Measurements from ENCODE around the gene VPS35L. TPM values are rescaled to one million over a fixed set of nuclear protein-coding genes. Genes with fewer than 3 reads are reported as not detected.

VPS35L gene
- total RNA-seq, 1 donor from 2014 or later = 62.8 TPM

GRCh38 chr16:19717741-19718623 is 162.5 kb downstream of the VPS35L start, which contains the start of the genes IQCK and KNOP1:
IQCK (plus strand) TSS chr16:19718271; CDS start chr16:19718307, 36 bp downstream.
KNOP1 (minus strand) TSS chr16:19718227; CDS start chr16:19715035, 3,192 bp downstream.
- DNase-seq (ENCODE audit: low read depth) = peak; percentile 71
- Histone ChIP-seq H3K36me3 (ENCODE audit: control insufficient read depth, insufficient read depth, low read length) (peaks cover 2% of the 10 kb centered on the region), H3K27me3 (ENCODE audit: control insufficient read depth, insufficient read depth, low read length) (no peaks in the 10 kb centered on the region), H3K4me3 (ENCODE audit: low read depth, low read length) (peak within 1 kb of the TSS; percentile 99)
- TF ChIP-seq CTCF (IDR thresholded peaks at IDR 0.05; ENCODE audit: insufficient read depth, low read length, poor library complexity, severe bottlenecking) = no peak

GRCh38 chr16:19718624-19718965 is 163.1 kb downstream of the VPS35L start:
- peaks cover 2% of the 10 kb centered on the region for H3K36me3 ChIP-seq (ENCODE audit: control insufficient read depth, insufficient read depth, low read length)
- peak overlapping the region; percentile 99 for H3K4me3 ChIP-seq (ENCODE audit: low read depth, low read length)
- DNase-seq (ENCODE audit: low read depth) = no peak
- no peak for TF ChIP-seq CTCF (IDR thresholded peaks at IDR 0.05; ENCODE audit: insufficient read depth, low read length, poor library complexity, severe bottlenecking)
- H3K27me3 ChIP-seq (ENCODE audit: control insufficient read depth, insufficient read depth, low read length) = no peaks in the 10 kb centered on the region

GRCh38 chr16:19722269-19722952 is 166.9 kb downstream of the VPS35L start:
- no peak for TF ChIP-seq CTCF (IDR thresholded peaks at IDR 0.05; ENCODE audit: insufficient read depth, low read length, poor library complexity, severe bottlenecking)
- H3K4me3 ChIP-seq (ENCODE audit: low read depth, low read length) = no peak overlapping the region
- no peaks in the 10 kb centered on the region for H3K36me3 ChIP-seq (ENCODE audit: control insufficient read depth, insufficient read depth, low read length)
- DNase-seq (ENCODE audit: low read depth) = no peak
- H3K27me3 ChIP-seq (ENCODE audit: control insufficient read depth, insufficient read depth, low read length) = no peaks in the 10 kb centered on the region

- H3K27me3 ChIP-seq (ENCODE audit: control insufficient read depth, insufficient read depth, low read length) = no peaks in the 10 kb centered on the region
- no peaks in the 10 kb centered on the region for H3K36me3 ChIP-seq (ENCODE audit: control insufficient read depth, insufficient read depth, low read length)
- no peak for TF ChIP-seq CTCF (IDR thresholded peaks at IDR 0.05; ENCODE audit: insufficient read depth, low read length, poor library complexity, severe bottlenecking)
- no peak for DNase-seq (ENCODE audit: low read depth)
- H3K4me3 ChIP-seq (ENCODE audit: low read depth, low read length) = no peak overlapping the region
Measured at GRCh38 chr16:19722981-19723380, 167.5 kb downstream of the VPS35L start.

- Histone ChIP-seq H3K4me3 (ENCODE audit: low read depth, low read length) (no peak overlapping the region), H3K36me3 (ENCODE audit: control insufficient read depth, insufficient read depth, low read length) (no peaks in the 10 kb centered on the region), H3K27me3 (ENCODE audit: control insufficient read depth, insufficient read depth, low read length) (no peaks in the 10 kb centered on the region)
- TF ChIP-seq CTCF (IDR thresholded peaks at IDR 0.05; ENCODE audit: insufficient read depth, low read length, poor library complexity, severe bottlenecking) = no peak
- DNase-seq (ENCODE audit: low read depth) = no peak
Measured at GRCh38 chr16:19728636-19728965, 173.1 kb downstream of the VPS35L start.

All from kidney epithelial cell (primary cell).